HG03565 (cell line): Measurements from ENCODE around the gene APBA2.
"Not testable (repeated sequence)": the region's sequence is repeated elsewhere in the genome, so short reads cannot be mapped to it uniquely, and the experiment has no call there.

Experiments
- ATAC-seq: cut with Tn5 transposase; IDR thresholded peaks from one replicate; pipeline ENCODE4 v1.9.1; 2021; ENCODE audit warnings: mild to moderate bottlenecking, moderate library complexity; ENCODE audit not compliant: unreplicated experiment

Gene APBA2

DNA sequence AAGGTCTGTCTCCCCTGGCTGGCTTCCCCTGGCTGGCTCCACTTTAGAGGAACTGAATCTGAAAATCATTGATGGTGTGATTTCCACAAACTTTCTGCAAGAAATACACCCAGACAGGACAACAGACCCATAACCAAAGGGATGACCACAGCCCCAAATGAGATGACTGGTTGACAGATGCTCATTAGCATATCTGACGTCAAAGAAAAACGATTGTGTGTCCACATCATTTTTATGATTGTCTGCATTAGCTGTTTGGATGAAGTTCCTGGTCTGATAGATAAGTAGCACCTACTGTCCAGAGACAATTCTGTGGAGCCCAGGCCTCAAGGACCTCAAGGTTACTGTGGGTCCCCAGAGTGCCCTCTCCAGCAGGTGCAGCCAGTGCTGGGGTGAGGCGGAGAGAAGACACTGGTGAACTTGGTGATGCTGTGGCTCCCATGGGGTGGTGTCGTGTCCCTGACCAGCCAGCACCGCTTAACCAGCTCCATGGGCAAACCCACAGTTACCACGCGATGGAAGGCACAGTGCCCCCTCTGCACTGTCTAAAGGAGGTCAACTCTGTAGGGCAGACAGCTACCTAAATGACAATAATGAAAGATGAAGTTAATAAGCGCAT lies 256.5 kb downstream of the APBA2 start:
- ATAC-seq, result no peak

DNA sequence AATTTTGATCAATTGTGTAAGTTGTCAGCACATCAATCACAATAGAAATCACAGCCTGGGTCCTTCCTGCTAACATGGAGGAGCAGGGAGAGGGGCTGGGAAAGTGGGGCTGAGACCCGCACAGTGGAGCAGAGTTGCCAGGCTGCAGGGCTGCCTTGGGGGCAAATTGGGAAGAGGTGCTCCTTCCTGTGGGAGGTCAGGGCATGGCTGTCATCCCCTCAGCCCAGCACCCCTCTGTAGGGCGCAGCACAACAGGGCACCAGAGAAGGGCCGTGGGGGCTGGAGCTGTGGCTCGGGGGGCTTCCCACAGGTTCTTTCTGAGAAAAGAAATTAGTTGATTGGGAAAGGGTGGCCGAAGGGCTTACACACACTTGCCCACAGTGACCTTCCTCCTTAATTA lies 257.5 kb downstream of the APBA2 start:
- ATAC-seq, result no peak

DNA sequence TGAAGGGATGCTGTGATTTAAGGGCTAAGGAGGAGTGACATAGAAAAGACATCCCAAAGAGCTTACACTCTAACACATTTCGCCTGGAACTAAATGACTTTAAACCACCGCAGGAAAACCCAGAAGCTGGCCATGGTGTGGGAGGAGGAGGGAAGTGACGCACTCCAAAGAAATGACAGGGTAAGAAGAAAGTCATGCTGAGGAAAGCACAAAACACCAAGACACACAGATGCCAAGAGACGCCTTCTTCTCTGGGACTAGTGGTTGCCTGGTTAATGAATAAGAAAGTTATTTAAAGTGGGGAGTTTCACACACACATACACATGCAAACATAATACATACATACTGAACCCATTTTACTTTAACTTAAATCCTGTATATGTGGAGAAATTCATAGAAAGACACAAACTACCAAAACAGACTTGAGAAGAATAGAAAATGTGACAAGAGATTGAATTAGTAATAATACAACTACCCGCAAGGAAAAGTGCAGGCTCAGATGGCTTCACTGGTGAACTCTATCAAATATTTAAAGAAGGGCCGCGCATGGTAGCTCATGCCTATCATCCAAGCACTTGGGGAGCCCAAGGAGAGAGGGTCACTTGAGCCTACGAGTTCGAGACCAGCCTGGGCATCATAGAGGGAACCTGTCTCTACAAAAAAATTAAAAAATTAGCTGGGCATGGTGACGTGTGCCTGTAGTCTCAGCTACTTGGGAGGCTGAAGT lies 258.3 kb downstream of the APBA2 start:
- ATAC-seq, result no peak

DNA sequence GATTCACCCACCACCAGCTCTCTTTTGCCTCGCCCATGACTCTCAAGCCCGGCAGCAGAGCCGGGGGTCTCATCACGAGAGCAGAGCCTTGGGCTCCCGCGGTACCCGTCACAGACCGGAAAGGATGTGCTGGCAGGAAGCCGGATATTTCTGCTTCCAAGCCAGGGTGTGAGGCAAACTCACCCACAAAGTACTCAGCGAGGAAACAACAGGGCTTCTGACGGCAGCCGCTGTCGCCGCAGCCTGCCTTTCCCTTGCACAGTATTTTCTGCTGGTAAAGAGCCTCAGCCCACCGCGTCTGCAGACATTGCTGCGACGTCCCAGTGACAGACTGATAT lies 263.9 kb downstream of the APBA2 start:
- no peak for ATAC-seq

DNA sequence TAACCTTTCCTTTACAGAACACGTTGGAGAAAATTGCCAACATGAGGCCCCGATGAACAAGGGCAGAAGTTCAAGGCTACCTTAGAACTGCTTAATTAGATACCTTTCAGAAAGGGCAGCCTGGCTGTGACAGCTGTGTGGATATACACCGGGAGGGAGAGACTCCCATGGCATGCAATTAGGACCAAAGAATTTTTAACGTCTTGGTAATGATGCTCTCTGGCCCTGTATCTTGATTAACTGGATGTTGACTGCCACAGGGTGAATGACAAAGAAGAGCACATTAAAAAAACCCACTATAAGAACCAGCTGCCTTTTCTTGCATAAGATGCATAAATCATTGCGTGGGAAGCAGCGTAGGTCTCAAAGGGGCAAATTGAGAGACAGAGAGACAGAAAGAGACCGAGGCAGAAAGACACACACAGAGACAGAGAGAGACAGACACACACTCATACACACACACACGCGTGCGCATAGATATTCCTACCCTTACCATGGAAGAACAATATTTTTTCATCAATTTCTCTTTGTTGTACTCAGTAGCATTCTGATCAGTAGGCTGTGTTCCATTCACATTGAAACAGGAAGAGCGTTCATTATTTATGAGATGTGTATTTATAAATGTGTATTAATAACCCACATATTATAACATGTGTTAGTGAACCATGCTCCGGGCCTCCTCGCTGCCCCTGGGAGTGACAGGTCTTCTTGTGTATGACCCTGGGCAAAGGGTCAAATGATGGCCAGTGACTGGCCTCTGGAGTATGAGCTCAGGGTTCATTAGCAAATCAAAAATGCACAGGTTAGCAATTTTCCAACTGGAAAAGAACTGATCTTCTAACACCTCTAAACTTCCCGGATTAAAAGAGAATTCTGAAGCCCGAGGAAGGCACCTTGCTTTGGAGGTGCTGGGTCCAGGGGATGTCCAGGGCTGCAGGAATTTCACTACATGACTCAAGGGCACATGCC lies 265.0 kb downstream of the APBA2 start:
- ATAC-seq, result no peak

DNA sequence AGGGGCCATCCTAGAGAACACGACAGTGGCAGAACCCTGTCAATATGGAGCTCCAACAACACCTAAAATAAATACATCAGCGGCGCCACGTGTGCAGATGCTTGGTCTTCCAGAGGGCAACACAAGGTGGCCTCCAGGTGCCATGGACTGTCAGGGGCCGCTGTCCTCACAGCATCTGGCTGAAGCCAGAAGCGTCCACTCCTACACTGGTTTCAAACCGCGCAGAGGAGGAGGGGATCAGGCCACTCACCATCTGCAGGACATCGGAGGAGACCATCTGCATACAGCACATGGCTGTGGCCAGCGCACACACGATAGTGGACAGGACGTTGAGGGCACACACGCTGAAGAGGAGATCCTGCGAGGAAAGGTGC lies 265.7 kb downstream of the APBA2 start:
- no peak for ATAC-seq

DNA sequence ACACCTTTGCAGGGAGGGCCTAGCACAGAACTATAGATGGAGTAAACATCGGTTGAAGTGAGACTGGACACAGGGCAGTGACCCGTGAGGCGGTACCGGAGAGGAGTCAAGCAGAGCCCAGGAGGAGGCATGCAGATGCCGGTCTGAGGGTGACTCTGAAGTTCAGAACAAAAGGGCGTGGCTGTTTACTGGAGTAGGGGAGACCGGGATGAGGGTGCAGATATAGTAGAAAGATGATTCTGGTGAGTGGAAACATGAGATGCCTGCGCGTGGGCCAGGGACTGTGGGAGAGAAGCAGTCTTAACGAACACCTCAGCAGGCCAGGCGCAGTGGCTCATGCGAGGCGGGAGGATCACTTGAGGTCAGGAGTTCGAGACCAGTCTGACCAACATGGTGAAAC lies 270.7 kb downstream of the APBA2 start:
- ATAC-seq, result no peak

DNA sequence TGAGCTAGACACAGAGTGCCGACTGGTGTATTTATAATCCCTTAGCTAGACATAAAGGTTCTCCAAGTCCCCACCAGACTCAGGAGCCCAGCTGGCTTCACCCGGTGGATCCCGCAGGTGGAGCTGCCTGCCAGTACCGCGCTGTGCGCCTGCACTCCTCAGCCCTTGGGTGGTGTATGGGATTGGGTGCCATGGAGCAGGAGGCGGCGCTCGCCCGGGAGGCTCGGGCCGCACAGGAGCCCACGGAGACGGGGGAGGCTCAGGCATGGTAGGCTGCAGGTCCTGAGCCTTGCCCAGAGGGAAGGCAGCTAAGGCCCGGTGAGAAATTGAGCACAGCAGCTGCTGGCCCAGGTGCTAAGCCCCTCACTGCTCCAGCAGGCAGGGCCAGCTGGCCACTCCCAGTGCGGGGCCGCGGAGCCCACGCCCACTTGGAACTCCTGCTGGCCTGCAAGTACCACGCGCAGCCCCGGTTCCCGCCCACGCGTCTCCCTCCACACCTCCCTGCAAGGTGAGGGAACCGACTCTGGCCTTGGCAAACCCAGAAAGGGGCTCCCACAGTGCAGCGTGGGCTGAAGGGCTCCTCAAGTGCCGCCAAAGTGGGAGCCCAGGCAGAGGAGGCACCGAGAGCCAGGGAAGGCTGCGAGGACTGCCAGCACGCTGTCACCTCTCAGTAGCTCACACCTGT lies 274.1 kb downstream of the APBA2 start:
- ATAC-seq, result no peak

DNA sequence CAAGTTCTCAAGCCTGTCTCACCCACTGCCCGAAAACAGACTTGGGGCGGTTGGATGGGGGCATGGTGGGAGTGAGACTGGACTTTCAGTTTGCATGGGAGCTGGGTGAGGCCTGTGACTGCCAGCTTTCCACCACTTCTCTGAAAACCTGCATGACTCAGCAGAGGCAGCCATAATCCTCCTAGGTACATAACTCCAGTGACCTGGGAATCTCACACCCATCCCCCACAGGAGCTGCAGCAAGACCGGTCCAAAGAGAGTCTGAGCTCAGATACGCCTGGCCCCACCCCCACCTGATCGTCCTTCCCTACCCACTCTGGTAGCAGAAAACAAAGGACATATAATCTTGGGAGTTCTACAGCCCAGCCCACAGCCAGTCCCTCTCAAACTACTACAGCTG lies 276.6 kb downstream of the APBA2 start:
- ATAC-seq, result no peak

DNA sequence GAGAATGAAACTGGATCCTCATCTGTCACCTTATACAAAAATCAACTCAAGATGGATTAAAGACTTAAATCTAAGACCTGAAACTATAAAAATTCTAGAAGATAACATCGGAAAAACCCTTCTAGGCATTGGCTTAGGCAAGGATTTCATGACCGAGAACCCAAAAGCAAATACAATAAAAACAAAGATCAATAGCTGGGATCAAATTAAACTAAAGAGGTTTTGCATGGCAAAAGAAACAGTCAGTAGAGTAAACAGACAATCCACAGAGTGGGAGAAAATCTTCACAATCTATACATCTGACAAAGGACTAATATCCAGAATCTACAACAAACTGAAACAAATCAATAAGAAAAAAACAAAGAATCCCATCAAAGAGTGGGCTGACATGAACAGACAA lies 281.3 kb downstream of the APBA2 start:
- not testable (repeated sequence) for ATAC-seq
